HG02970 (cell line): Measurements from ENCODE around the gene ERCC1.

Experiments
- ATAC-seq: cut with Tn5 transposase; IDR thresholded peaks from one replicate; pipeline ENCODE4 v1.9.1; 2021; ENCODE audit warnings: mild to moderate bottlenecking, moderate library complexity, moderate number of reproducible peaks; ENCODE audit not compliant: unreplicated experiment, low FRiP score

Gene ERCC1

DNA sequence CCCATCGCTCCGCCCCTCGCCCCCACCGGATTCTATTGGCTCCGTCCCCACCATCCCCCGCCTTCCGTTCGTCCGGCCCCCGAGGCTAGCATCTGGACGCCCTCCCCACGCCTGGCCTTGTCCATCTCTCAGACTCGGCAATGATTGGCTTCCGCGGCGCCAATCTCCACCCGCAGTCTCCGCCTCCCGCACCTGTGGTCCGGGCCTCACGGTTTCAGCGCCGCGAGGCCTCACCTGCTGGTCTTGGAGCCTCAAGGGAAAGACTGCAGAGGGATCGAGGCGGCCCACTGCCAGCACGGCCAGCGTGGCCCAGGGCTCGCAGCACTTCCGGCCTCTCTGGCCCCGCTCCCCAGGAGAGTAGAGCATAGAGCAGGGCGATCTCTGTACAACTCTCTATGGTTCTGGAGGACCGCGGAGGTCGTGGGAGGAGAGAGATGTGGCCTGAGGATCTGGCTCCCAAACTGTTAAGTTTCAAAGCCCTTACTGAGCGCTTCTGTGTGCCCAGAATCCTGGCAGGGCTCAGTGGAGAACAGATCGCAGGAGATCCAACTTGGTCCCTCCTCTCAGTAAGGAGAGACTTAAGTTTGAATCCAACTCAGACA is at the start of gene ERCC1:
Gene ERCC1 (minus strand): TSS at position 329 of the 602 bp plus-strand sequence. CDS start 543 bp downstream, outside the sequence.
- peak; percentile 79 for ATAC-seq

DNA sequence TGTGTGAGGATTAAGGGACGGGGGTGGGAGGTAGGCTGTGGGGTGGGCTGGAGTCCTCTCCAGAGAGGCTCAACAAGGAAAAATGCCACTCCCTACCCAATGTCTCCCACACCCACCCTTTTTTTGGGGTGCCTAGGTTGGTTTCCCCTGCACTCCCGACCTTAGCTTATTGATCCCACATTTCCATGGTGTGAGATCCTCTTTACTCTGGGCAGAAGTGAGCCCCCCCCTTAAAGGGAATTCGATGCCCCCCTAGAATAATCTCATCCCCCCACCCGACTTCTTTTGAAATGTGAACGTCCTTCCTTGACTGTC is 49.6 kb upstream of the ERCC1 start:
- ATAC-seq, result no peak

DNA sequence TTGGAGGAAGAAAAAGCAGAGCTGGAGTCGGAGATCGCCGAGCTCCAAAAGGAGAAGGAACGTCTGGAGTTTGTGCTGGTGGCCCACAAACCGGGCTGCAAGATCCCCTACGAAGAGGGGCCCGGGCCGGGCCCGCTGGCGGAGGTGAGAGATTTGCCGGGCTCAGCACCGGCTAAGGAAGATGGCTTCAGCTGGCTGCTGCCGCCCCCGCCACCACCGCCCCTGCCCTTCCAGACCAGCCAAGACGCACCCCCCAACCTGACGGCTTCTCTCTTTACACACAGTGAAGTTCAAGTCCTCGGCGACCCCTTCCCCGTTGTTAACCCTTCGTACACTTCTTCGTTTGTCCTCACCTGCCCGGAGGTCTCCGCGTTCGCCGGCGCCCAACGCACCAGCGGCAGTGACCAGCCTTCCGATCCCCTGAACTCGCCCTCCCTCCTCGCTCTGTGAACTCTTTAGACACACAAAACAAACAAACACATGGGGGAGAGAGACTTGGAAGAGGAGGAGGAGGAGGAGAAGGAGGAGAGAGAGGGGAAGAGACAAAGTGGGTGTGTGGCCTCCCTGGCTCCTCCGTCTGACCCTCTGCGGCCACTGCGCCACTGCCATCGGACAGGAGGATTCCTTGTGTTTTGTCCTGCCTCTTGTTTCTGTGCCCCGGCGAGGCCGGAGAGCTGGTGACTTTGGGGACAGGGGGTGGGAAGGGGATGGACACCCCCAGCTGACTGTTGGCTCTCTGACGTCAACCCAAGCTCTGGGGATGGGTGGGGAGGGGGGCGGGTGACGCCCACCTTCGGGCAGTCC is 49.0 kb upstream of the ERCC1 start:
- ATAC-seq, result no peak

DNA sequence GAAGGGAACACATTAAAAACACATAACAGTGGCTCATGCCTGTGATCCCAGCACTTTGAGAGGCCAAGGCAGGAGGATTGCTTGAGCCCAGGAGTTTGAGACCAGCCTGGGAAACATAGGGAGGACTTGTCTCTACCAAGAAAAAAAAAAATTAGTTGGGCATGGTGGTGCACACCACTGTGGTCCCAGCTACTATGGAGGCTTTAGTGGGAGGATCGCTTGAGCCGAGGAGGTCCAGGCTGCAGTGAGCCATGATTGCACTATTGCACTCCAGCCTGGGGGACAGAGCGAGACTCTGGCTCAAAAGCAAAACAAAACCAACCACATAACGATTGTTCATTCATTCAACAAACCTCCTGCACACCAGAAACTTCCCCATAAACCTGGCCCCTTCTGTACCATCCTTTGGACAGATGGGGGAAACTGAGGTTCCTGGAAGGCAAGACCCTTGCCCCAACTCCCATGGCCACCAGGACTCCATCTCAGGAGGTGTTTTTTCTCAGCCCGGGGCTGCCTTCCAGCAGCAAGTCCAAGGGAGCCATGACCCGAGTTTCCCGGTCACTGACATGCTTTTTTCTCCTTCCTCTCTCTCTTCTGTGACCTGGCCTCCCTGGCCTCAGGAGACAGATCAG is 48.3 kb upstream of the ERCC1 start:
- no peak for ATAC-seq

- ATAC-seq, result no peak
Measured at GRCh38 chr19:45471111-45471930, 47.6 kb upstream of the ERCC1 start.

DNA sequence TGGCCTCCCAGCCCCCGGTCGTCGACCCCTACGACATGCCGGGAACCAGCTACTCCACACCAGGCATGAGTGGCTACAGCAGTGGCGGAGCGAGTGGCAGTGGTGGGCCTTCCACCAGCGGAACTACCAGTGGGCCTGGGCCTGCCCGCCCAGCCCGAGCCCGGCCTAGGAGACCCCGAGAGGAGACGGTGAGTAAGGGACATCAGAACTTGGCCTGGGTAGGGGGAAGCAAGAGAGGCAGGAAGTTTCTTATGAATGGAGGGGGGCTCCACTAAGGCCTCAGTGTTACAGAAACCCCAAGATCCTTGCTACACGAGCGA is 47.0 kb upstream of the ERCC1 start:
- no peak for ATAC-seq

- ATAC-seq, result no peak
Measured at GRCh38 chr19:45469945-45470761, 46.4 kb upstream of the ERCC1 start.

DNA sequence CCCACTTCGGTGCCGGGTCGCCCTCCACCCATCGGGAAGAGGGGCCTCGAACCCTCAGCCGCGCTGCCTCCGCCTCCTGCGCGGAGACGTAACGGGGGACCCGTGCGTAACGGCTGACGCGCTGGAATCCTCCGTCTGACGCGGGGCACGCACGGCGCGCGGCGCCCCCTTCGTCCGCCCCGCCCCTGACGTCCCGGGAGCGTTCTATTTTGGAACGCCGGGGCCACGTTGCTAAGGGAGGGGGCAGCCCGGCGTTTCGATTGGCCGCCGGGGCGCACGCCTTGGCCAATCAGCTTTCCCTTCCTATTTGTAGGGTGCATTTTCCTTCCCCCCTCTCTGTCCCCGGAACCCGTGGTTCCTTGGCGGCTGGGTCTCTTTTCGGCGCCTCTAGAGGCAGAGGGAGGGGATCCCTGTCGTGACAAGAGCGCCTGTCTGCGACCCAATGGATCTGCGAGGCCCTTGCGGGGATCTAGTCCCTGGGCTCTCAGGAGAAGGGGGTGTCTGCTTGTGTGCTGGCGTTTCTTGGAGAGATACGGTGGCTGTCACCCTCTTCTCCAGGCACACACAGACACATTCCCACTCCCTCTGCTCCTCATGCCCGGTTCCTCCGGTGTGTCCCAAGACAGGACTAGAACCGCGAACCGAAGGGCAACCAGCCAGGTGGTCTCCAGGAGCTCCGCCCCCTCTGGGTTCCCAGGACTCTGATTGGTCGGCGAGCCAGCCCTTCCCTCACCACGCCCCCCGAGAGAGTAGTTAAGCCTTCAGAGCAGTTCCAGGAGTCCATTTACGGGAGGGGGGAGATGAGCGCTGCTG is 45.6 kb upstream of the ERCC1 start:
- peak; percentile 49 for ATAC-seq

- ATAC-seq, result no peak
Measured at GRCh38 chr19:45468803-45469131, 45.0 kb upstream of the ERCC1 start.

- ATAC-seq, result peak; percentile 18
Measured at GRCh38 chr19:45468159-45468651, 44.5 kb upstream of the ERCC1 start.

DNA sequence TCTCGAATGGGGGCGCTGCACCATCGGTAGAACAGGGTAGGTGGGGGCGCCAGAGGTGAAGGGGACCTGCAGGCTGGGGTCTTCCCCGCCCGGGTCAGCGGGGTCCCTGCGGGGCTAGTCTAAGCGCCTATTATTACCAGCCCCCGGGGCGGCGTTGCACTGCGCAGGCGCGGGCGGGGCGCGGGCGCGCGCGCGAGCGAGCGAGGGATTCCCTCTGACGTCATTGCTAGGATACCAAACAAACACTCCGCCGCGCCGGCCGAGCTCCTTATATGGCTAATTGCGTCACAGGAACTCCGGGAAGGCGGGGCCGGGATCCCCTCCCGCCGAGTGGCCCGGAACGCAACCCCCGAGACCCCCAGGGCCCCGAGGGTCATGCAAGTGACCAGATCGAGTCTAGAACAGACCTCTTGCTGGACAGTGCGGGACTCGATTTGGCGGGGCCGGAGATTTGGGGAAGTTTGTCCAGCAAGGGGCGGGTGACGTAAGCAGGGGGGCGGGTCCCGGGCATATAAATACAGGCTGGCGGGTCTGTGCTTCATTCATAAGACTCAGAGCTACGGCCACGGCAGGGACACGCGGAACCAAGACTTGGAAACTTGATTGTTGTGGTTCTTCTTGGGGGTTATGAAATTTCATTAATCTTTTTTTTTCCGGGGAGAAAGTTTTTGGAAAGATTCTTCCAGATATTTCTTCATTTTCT is 43.9 kb upstream of the ERCC1 start, which contains the start of gene FOSB:
Gene FOSB (plus strand): TSS at position 541 of the 703 bp plus-strand sequence. CDS start 591 bp downstream, outside the sequence.
- ATAC-seq, result peak; percentile 43

GRCh38 chr19:45467115-45467455 is 43.4 kb upstream of the ERCC1 start:
- ATAC-seq, result no peak

DNA sequence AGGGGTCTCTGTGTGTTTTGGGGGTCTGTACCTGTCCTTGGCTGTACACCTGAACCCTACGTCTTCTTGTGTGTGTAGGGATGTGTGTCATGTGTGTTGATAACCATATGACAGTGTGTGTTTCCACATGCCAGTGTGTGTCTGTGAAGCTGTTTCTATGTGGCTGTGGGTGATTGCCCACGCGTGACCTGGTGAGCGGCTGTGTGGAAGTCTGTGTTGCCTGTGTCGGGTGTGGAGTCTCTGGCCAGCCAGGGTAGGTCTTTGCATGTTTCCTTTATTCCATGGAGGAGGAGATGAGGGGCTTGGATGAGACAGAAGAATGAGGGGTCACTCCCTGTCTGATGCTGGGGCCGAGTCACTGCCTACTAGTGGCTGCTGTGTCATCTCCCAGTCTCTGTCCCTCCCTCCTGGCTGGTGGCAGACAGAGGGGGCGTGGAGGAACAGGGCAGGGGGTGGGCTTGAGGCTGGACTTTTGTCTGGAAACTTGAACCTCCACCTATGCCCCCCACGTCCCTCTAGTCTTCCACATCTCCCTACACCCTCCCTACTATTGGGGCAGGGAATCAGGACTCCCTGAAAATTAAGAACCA is 41.2 kb upstream of the ERCC1 start:
- ATAC-seq, result no peak

DNA sequence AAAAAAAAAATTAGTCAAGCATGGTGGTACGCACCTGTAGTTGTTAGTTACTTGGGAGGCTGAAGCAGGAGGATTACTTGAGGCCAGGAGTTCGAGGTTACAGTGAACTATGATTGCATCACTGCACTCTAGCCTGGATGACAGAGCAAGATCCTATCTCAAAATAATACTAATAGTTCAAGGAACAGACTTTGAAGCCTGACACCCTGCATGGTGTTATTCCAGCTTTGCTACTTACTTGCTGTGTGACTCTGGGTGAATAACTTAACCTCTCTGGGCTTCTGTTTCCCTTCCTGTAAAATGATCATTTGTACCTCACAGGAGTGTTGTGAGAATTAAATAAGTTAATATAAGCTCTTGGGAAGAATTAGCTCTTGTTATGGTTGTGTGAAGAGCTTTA is 40.6 kb upstream of the ERCC1 start:
- ATAC-seq, result no peak

DNA sequence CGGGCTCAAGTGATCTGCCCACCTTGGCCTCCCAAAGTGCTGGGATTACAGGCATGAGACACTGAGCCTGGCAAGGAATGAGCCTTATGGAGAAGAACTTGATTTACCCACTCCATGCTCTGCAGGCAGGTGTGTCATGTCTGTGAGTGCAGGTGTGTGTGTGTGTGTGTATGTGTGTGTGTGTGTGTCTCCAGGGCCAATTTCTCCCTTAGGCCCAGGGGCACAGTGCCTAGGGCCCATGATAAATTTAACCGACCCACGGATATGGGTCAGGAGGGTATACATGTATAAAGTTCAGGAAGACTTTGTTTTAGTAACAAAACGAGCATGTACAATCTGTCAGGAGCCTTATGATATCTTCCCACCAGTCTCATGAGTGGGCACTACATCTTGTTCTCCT is 39.5 kb upstream of the ERCC1 start:
- no peak for ATAC-seq

GRCh38 chr19:45462174-45462573 is 38.5 kb upstream of the ERCC1 start:
- ATAC-seq, result no peak

DNA sequence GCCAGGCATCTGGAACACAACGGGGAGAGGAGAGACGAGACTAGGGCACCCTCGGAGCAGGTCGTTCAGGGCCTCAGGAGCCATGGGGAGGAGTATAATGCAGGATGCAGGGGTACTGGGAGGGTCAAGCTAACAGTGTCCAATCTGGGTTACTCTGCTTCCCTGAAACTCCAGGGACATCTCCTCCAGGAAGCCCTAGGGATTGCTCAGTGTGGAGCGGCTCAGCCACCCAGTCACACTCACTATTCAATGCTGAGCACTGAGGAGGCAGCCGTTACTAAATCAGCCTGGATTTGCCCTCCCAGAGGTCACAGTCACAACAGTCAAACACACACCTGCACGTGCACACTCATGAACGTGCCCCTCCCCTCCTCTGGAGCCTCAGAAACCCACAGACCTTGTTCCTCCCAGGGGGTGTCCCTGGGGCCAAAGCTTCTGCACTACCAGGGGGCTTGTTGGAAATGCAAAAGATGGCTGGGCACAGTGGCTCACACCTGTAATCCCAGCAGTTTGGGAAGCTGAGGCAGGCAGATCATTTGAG is 37.2 kb upstream of the ERCC1 start:
- ATAC-seq, result no peak

- no peak for ATAC-seq
Measured at GRCh38 chr19:45457776-45458175, 34.1 kb upstream of the ERCC1 start.
